Activated CD8-positive, alpha-beta memory T cell treated with anti-CD3 and anti-CD28 coated beads, Interleukin-2, amount 50 U/mL, for 1 hour (primary cell): ENCODE results near the gene AGBL2.
"Not testable (repeated sequence)": the region's sequence is repeated elsewhere in the genome, so short reads cannot be mapped to it uniquely, and the experiment has no call there.

Experiments
- DNase-seq: peaks from one replicate; pipeline ENCODE4 v3.0.0-alpha.2; 2020; ENCODE audit errors: extremely low read depth

Gene AGBL2

GRCh38 chr11:47688991-47689390 lies 26.2 kb downstream of the AGBL2 start:
- no peak for DNase-seq

GRCh38 chr11:47688111-47688510 lies 27.1 kb downstream of the AGBL2 start:
- no peak for DNase-seq

GRCh38 chr11:47686704-47687103 lies 28.5 kb downstream of the AGBL2 start:
- DNase-seq = not testable (repeated sequence)

GRCh38 chr11:47686151-47686550 lies 29.0 kb downstream of the AGBL2 start:
- no peak for DNase-seq

GRCh38 chr11:47675851-47676250 lies 39.3 kb downstream of the AGBL2 start:
- no peak for DNase-seq

GRCh38 chr11:47672283-47672730 lies 42.9 kb downstream of the AGBL2 start:
- DNase-seq = no peak

GRCh38 chr11:47669856-47670255 lies 45.3 kb downstream of the AGBL2 start:
- no peak for DNase-seq

- DNase-seq = no peak
Observed at GRCh38 chr11:47668665-47669064, 46.5 kb downstream of the AGBL2 start.

GRCh38 chr11:47667555-47667954 lies 47.6 kb downstream of the AGBL2 start:
- DNase-seq = no peak

- no peak for DNase-seq
Observed at GRCh38 chr11:47667135-47667534, 48.0 kb downstream of the AGBL2 start.

GRCh38 chr11:47664936-47665335 lies 50.2 kb downstream of the AGBL2 start:
- DNase-seq = not testable (repeated sequence)

GRCh38 chr11:47661245-47661644 lies 53.9 kb downstream of the AGBL2 start:
- DNase-seq = no peak

- no peak for DNase-seq
Observed at GRCh38 chr11:47659276-47659675, 55.9 kb downstream of the AGBL2 start.

- no peak for DNase-seq
Observed at GRCh38 chr11:47656260-47656885, 58.8 kb downstream of the AGBL2 start.

GRCh38 chr11:47651818-47652469 lies 63.2 kb downstream of the AGBL2 start:
- DNase-seq = no peak

- DNase-seq = no peak
Observed at GRCh38 chr11:47649276-47649675, 65.9 kb downstream of the AGBL2 start.

GRCh38 chr11:47646019-47646418 lies 69.2 kb downstream of the AGBL2 start:
- no peak for DNase-seq

- DNase-seq = no peak
Observed at GRCh38 chr11:47645500-47645899, 69.7 kb downstream of the AGBL2 start.

GRCh38 chr11:47642099-47642855 lies 72.9 kb downstream of the AGBL2 start, which contains the start of gene MTCH2:
Gene MTCH2 (minus strand): TSS chr11:47642559. CDS start chr11:47642465, 94 bp downstream.
- DNase-seq = peak; percentile 90

- no peak for DNase-seq
Observed at GRCh38 chr11:47641600-47642098, 73.5 kb downstream of the AGBL2 start.

GRCh38 chr11:47640506-47640905 lies 74.7 kb downstream of the AGBL2 start:
- not testable (repeated sequence) for DNase-seq

- not testable (repeated sequence) for DNase-seq
Observed at GRCh38 chr11:47636331-47636730, 78.8 kb downstream of the AGBL2 start.
